Stimulated activated CD8-positive, alpha-beta memory T cell treated with anti-CD3 and anti-CD28 coated beads, Interleukin-15, amount 100 ng/mL, for 48 hours (primary cell): ENCODE results near the gene STAT3.
A peak's percentile ranks its signal among the peaks of the same experiment; 100 is the strongest.
"Not testable (repeated sequence)": the region's sequence is repeated elsewhere in the genome, so short reads cannot be mapped to it uniquely, and the experiment has no call there.

ENCODE experiments used
- DNase-seq, 2 donors: peaks; one replicate each; pipeline ENCODE4 v3.0.0-alpha.2; 2020; ENCODE audit warnings: low read depth in 2 of 2

The STAT3 gene

GRCh38 chr17:42279776-42280630 is 108.2 kb downstream of the STAT3 start:
- no peak for DNase-seq

GRCh38 chr17:42277342-42277712 is 110.9 kb downstream of the STAT3 start:
- DNase-seq = no peak

GRCh38 chr17:42276609-42277341 is 111.5 kb downstream of the STAT3 start:
- no peak for DNase-seq

- peak in 1 of 2 donors; percentile 56 for DNase-seq
Observed at GRCh38 chr17:42276359-42276608, 112.0 kb downstream of the STAT3 start, which contains the start of gene STAT5B. Gene STAT5B (minus strand): TSS chr17:42276391. CDS start chr17:42232127, 44,264 bp downstream.

GRCh38 chr17:42275527-42276358 is 112.5 kb downstream of the STAT3 start:
- peak in 1 of 2 donors; percentile 20 for DNase-seq

GRCh38 chr17:42274812-42275526 is 113.3 kb downstream of the STAT3 start:
- DNase-seq = no peak

GRCh38 chr17:42274253-42274542 is 114.0 kb downstream of the STAT3 start:
- no peak for DNase-seq

- DNase-seq = no peak
Observed at GRCh38 chr17:42273474-42274252, 114.6 kb downstream of the STAT3 start.

GRCh38 chr17:42272162-42272907 is 115.9 kb downstream of the STAT3 start:
- no peak for DNase-seq

- no peak for DNase-seq
Observed at GRCh38 chr17:42271779-42272035, 116.5 kb downstream of the STAT3 start.

- no peak for DNase-seq
Observed at GRCh38 chr17:42271006-42271778, 117.0 kb downstream of the STAT3 start.

GRCh38 chr17:42270596-42270995 is 117.6 kb downstream of the STAT3 start:
- no peak for DNase-seq

GRCh38 chr17:42270170-42270535 is 118.1 kb downstream of the STAT3 start:
- no peak for DNase-seq

- DNase-seq = no peak
Observed at GRCh38 chr17:42268236-42268635, 120.0 kb downstream of the STAT3 start.

GRCh38 chr17:42266918-42267766 is 121.1 kb downstream of the STAT3 start:
- peak in 1 of 2 donors; percentile 31 for DNase-seq

- DNase-seq = no peak
Observed at GRCh38 chr17:42266462-42266861, 121.8 kb downstream of the STAT3 start.

- DNase-seq = not testable (repeated sequence)
Observed at GRCh38 chr17:42264366-42264765, 123.9 kb downstream of the STAT3 start.
